Uterus (tissue), 4 donors: ENCODE results near the gene ANKLE2. TPM values are rescaled to one million over a fixed set of nuclear protein-coding genes. Genes with fewer than 3 reads are reported as not detected.
A peak's percentile ranks its signal among the peaks of the same experiment; 100 is the strongest.

ENCODE experiments used
- DNase-seq, 2 donors: peaks; one replicate each; pipeline ENCODE4 v3.0.0-alpha.2; 2019 to 2020
- H3K27ac ChIP-seq, 2 donors: fragments of 200-600 bp; sonication (generic); 1 replicate in 1 of 2; 2 replicates in 1 of 2; pipeline ENCODE4 v1.5.1; 2016 to 2018
- H3K27me3 ChIP-seq, 2 donors: fragments of 200-600 bp; sonication (generic); one replicate each; pipeline ENCODE4 v1.5.1; 2018 to 2019; ENCODE audit warnings: control low read depth in 1 of 2
- H3K36me3 ChIP-seq, 2 donors: fragments of 200-600 bp; sonication (generic); one replicate each; pipeline ENCODE4 v1.5.1; 2019; ENCODE audit warnings: control low read depth in 1 of 2
- H3K4me1 ChIP-seq, 2 donors: fragments of 200-600 bp; sonication (generic); one replicate each; pipeline ENCODE4 v1.5.1; 2018 to 2019; ENCODE audit warnings: control low read depth in 1 of 2
- H3K4me3 ChIP-seq, 2 donors: fragments of 200-600 bp; sonication (generic); 1 replicate in 1 of 2; 2 replicates in 1 of 2; pipeline ENCODE4 v1.5.1; 2018 to 2019; ENCODE audit warnings: mild to moderate bottlenecking in 1 of 2
- H3K9me3 ChIP-seq, 2 donors: fragments of 200-600 bp; sonication (generic); one replicate each; pipeline ENCODE4 v1.5.1; 2019; ENCODE audit warnings: control low read depth in 1 of 2
- POLR2A ChIP-seq, 2 donors: fragments of 450-650 bp; IDR thresholded peaks; one replicate each; pipeline ENCODE4 v1.6.1; 2016; ENCODE audit warnings: antibody characterized with exemption in 2 of 2, mild to moderate bottlenecking in 1 of 2, moderate library complexity in 1 of 2
- intact Hi-C: fragments of 100-400 bp; cut with DNase I; formaldehyde crosslinking; loops from one replicate; pipeline ENCODE4 v1.15.1; 2023; ENCODE audit warnings: low total_unique reads
- total RNA-seq, 4 donors: library from RNA; depleted of rRNA in 3 of 4; stranded (reverse); fragments of >200 nt in 3 of 4; gene quantifications; one replicate each; pipeline versions ENCODE4 v1.1.0 to v1.2.4, GENCODE V29; 2014 to 2023
- TF ChIP-seq, protein P1 (sequence below), 4 experiments: fragments of 200-600 bp in 2 of 4; fragments of 450-650 bp in 2 of 4; sonication (generic) in 2 of 4; IDR thresholded peaks; one replicate each; pipeline ENCODE4 v1.5.1; 2016 to 2019; ENCODE audit warnings: antibody characterized with exemption in 4 of 4, mild to moderate bottlenecking in 2 of 4, moderate library complexity in 1 of 4
- donor health status: DM: yes; HTN: yes; CAD: no.

Gene ANKLE2
- total RNA-seq, 4 donors from 2014 or later: 21.2 to 87.4 (median 69.6) TPM

DNA sequence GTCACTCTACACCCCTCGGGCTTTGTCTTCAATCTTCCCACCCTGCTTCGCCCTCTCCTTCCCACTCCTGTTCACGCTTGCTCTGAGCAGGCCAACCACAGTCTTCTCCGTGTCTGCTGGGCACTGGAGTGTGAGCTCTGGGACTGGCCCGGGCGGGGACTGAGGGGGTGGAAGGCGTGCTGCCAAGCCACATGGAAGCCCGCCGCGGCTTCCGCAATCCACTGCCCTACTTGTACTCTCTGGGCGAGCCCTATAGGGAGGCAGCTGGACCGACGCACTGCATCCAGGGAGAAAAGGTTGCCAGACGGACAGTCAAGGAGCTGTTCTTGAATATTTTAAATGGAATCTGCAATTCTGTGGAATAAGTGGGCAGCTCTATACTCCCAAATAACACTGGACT lies 42.3 kb upstream of the ANKLE2 start:
- H3K9me3 ChIP-seq: no peaks in the 10 kb centered on the region
- H3K36me3 ChIP-seq: no peaks in the 10 kb centered on the region
- no peaks in the 10 kb centered on the region for H3K27me3 ChIP-seq
- no peaks in the 10 kb centered on the region for H3K4me1 ChIP-seq
- no peak overlapping the region for H3K4me3 ChIP-seq
- peak in 1 of 2 donors; percentile 66 for DNase-seq
- intact Hi-C loops: no loop called here
- no peak overlapping the region for H3K27ac ChIP-seq
- TF ChIP-seq POLR2A (IDR thresholded peaks at IDR 0.05): no peak
- TF ChIP-seq, protein P1, sequence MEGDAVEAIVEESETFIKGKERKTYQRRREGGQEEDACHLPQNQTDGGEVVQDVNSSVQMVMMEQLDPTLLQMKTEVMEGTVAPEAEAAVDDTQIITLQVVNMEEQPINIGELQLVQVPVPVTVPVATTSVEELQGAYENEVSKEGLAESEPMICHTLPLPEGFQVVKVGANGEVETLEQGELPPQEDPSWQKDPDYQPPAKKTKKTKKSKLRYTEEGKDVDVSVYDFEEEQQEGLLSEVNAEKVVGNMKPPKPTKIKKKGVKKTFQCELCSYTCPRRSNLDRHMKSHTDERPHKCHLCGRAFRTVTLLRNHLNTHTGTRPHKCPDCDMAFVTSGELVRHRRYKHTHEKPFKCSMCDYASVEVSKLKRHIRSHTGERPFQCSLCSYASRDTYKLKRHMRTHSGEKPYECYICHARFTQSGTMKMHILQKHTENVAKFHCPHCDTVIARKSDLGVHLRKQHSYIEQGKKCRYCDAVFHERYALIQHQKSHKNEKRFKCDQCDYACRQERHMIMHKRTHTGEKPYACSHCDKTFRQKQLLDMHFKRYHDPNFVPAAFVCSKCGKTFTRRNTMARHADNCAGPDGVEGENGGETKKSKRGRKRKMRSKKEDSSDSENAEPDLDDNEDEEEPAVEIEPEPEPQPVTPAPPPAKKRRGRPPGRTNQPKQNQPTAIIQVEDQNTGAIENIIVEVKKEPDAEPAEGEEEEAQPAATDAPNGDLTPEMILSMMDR (IDR thresholded peaks at IDR 0.05): no peak

DNA sequence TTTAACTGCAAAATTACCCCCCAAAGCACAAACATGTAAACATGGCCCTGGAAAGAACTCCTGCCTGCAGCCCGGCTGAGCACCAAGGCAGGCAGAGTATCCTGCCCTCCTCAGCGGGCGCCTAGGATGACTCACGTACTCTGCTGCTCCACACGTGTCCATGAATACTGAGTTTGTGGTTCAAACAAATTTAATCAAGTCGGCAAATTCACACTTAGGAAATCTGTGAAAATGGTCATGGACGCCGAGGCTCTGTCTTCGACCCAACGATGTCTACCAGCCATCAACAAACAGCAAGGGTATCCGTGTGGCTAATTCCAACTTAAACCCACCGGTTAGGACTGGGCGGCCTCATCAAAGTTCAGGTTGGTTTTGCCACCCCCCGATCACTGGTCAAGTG lies 41.5 kb upstream of the ANKLE2 start:
- no peak overlapping the region for H3K4me3 ChIP-seq
- intact Hi-C loops: no loop called here
- TF ChIP-seq, protein P1 (IDR thresholded peaks at IDR 0.05): no peak
- no peak for TF ChIP-seq POLR2A (IDR thresholded peaks at IDR 0.05)
- no peak for DNase-seq
- no peaks in the 10 kb centered on the region for H3K4me1 ChIP-seq
- H3K9me3 ChIP-seq: no peaks in the 10 kb centered on the region
- no peaks in the 10 kb centered on the region for H3K27me3 ChIP-seq
- no peaks in the 10 kb centered on the region for H3K36me3 ChIP-seq
- H3K27ac ChIP-seq: no peak overlapping the region

DNA sequence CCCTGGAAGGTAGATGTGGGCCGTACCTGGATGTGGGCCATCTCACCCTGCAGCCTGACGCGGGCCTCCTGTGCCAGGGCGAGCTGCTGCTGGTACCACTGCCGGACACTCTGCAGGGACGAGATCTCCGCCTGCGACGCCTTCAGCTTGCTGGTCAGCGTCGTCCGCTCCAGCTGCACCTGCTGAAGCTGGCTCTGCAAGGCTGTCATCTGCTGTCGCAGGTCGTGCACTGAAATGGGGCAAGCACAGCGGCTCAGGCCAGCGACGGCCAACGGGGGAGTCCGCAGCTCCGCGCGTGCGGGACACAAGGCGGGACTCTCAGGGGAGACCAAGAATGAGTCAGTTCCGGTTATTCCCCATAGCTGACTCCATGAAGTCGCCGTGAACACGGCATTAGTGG lies 40.1 kb upstream of the ANKLE2 start:
- DNase-seq: no peak
- no peaks in the 10 kb centered on the region for H3K9me3 ChIP-seq
- no peak overlapping the region for H3K4me3 ChIP-seq
- H3K27me3 ChIP-seq: no peaks in the 10 kb centered on the region
- H3K4me1 ChIP-seq: no peaks in the 10 kb centered on the region
- intact Hi-C loops: no loop called here
- TF ChIP-seq POLR2A (IDR thresholded peaks at IDR 0.05): no peak
- TF ChIP-seq, protein P1 (IDR thresholded peaks at IDR 0.05): no peak
- H3K36me3 ChIP-seq: no peaks in the 10 kb centered on the region
- no peak overlapping the region for H3K27ac ChIP-seq

DNA sequence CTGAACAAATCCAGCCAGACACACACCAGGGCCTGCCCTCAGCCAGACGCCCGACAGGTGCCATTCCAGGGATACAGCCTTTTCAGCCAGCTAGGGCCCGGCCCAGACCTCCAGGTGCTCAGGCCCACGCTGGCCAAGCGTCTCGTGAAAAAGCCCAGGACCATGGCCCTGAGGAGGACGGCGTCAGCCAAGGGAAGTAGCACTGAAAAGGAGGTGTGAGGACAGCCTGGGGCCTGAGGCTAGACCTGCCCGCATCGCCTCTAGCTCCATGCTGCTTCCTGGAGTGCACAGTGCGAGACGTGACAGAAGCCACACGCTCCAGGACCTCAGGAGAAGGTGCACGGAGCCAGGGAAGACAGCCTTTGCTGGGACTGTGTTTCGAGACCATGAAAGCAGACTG lies 37.2 kb upstream of the ANKLE2 start:
- Histone ChIP-seq H3K27me3 (no peaks in the 10 kb centered on the region), H3K9me3 (no peaks in the 10 kb centered on the region), H3K4me3 (no peak overlapping the region), H3K27ac (no peak overlapping the region), H3K36me3 (no peaks in the 10 kb centered on the region), H3K4me1 (no peaks in the 10 kb centered on the region)
- no peak for TF ChIP-seq POLR2A (IDR thresholded peaks at IDR 0.05)
- TF ChIP-seq, protein P1 (IDR thresholded peaks at IDR 0.05): no peak
- DNase-seq: no peak
- intact Hi-C loops: no loop called here

DNA sequence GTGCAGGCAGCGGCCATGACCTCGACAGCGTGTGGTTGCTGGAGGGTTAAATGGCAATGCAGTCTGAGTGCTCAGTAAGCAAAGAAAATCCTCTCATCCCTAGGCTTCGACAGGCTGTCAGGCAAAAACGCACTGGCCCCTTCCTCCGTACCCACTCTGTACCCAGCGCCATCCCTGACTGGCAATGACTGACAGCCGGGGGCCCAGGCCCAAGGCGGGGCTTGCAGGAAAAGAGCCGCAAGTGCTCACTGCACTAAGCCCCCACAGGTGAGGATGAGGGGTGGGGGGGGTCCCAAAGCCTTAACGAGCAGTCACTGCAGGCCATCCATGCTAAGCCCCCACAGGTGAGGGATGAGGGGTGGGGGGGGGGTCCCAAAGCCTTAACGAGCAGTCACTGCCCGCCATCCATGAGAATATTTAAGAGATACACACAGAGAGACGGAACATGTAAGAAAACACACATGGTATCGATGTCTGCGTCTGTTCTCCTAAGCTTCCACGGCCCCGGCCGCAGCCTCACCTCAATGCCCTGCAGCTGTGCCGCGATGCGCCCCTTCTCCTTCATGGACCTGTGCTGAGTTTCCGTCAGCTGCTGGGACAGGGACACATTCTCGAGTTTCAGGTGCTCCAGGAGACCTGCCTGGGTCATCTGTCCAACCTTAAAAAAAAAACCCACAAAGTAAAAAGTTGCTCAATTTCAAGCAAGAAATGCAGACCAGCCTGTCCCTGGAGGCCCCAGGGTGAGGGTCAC lies 36.4 kb upstream of the ANKLE2 start:
- Histone ChIP-seq H3K4me3 (no peak overlapping the region), H3K4me1 (no peaks in the 10 kb centered on the region), H3K9me3 (no peaks in the 10 kb centered on the region), H3K36me3 (no peaks in the 10 kb centered on the region), H3K27ac (no peak overlapping the region), H3K27me3 (no peaks in the 10 kb centered on the region)
- intact Hi-C loops: no loop called here
- no peak for DNase-seq
- TF ChIP-seq, protein P1 (IDR thresholded peaks at IDR 0.05): no peak
- no peak for TF ChIP-seq POLR2A (IDR thresholded peaks at IDR 0.05)
